SK-N-SH (cell line): ENCODE measurements around the gene BTD. TPM values are rescaled to one million over a fixed set of nuclear protein-coding genes. Genes with fewer than 3 reads are reported as not detected.

Experiments used
- CTCF ChIA-PET: fragments of 300-600, 350-600 bp; formaldehyde crosslinking; extraction: SDS; loops from one replicate; lab custom pipeline; 2021; lab: Yijun Ruan, JAX
- POLR2A ChIA-PET: fragments of 350-600 bp; sonication (Branson Sonifier 250); formaldehyde crosslinking; extraction: SDS; loops from one replicate; lab custom pipeline; 2020; ENCODE audit warnings: antibody characterized with exemption, inconsistent platforms; lab: Yijun Ruan, JAX
- DNase-seq: peaks from one replicate; pipeline ENCODE4 v3.0.0; 2012
- H2AFZ ChIP-seq: fragments of 200-600 bp; sonication (generic); 2 replicates; pipeline ENCODE4 v1.8.1; 2016; ENCODE audit warnings: antibody characterized with exemption, mild to moderate bottlenecking, low read depth
- H3F3A ChIP-seq: fragments of 200-600 bp; sonication (generic); replicated peaks from 2 replicates; pipeline ENCODE3; 2016; ENCODE audit warnings: antibody characterized with exemption, mild to moderate bottlenecking; ENCODE audit not compliant: insufficient read depth
- H3K27ac ChIP-seq, 2 experiments: fragments of 200-500 bp in 1 of 2; fragments of 200-600 bp in 1 of 2; sonication (Bioruptor generic) in 1 of 2; sonication (generic), shearing (Covaris generic) in 1 of 2; 2 replicates each; pipeline versions ENCODE4 v1.5.1 to v1.6.1; 2014 to 2016; ENCODE audit warnings: low read depth in 2 of 2, inconsistent platforms in 1 of 2, low read length in 1 of 2, mild to moderate bottlenecking in 1 of 2, mixed read lengths in 1 of 2
- H3K27me3 ChIP-seq: fragments of 200-600 bp; sonication (generic), shearing (Covaris generic); 2 replicates; pipeline ENCODE4 v1.6.1; 2016; ENCODE audit warnings: mixed run types; ENCODE audit not compliant: insufficient read depth
- H3K36me3 ChIP-seq, 2 experiments: fragments of 200-500 bp in 1 of 2; fragments of 200-600 bp in 1 of 2; sonication (Bioruptor generic) in 1 of 2; sonication (generic) in 1 of 2; replicated peaks in 1 of 2; 2 replicates each; pipeline versions ENCODE3 to v1.5.1; 2014 to 2016; ENCODE audit warnings: low read length in 1 of 2, mild to moderate bottlenecking in 1 of 2; ENCODE audit not compliant: insufficient read depth in 2 of 2, control insufficient read depth in 1 of 2
- H3K4me1 ChIP-seq, 2 experiments: fragments of 200-500 bp in 1 of 2; fragments of 200-600 bp in 1 of 2; sonication (Bioruptor generic) in 1 of 2; sonication (generic), shearing (Covaris generic) in 1 of 2; 2 replicates each; pipeline versions ENCODE4 v1.5.1 to v1.6.1; 2014 to 2016; ENCODE audit warnings: low read depth in 1 of 2, low read length in 1 of 2, mixed run types in 1 of 2; ENCODE audit not compliant: insufficient read depth in 2 of 2, control insufficient read depth in 1 of 2
- H3K4me2 ChIP-seq: fragments of 200-600 bp; sonication (generic), shearing (Covaris generic); 2 replicates; pipeline ENCODE4 v1.6.1; 2017; ENCODE audit warnings: mixed run types
- H3K4me3 ChIP-seq, 2 experiments: fragments of 200-500 bp in 1 of 2; fragments of 200-600 bp in 1 of 2; sonication (Bioruptor generic) in 1 of 2; sonication (generic), shearing (Covaris generic) in 1 of 2; 2 replicates each; pipeline versions ENCODE4 v1.5.1 to v1.8.1; 2014 to 2016; ENCODE audit warnings: low read depth in 2 of 2, inconsistent platforms in 1 of 2, low read length in 1 of 2, mild to moderate bottlenecking in 1 of 2, mixed read lengths in 1 of 2, moderate library complexity in 1 of 2
- H3K79me2 ChIP-seq: fragments of 200-600 bp; sonication (generic); 2 replicates; pipeline ENCODE4 v1.8.1; 2017; ENCODE audit warnings: mild to moderate bottlenecking; ENCODE audit not compliant: insufficient read depth
- H3K9ac ChIP-seq: fragments of 200-600 bp; sonication (generic); 2 replicates; pipeline ENCODE4 v1.6.1; 2017; ENCODE audit warnings: mixed run types
- H3K9me2 ChIP-seq: fragments of 200-600 bp; sonication (generic); 2 replicates; pipeline ENCODE4 v1.6.1; 2017; ENCODE audit warnings: mixed run types
- H3K9me3 ChIP-seq: fragments of 200-600 bp; sonication (generic); 2 replicates; pipeline ENCODE4 v1.6.1; 2017; ENCODE audit warnings: mixed run types, mild to moderate bottlenecking, moderate library complexity
- H4K20me1 ChIP-seq: fragments of 200-600 bp; sonication (generic); 2 replicates; pipeline ENCODE4 v1.6.1; 2017; ENCODE audit warnings: mild to moderate bottlenecking, mixed run types; ENCODE audit not compliant: insufficient read depth
- CHD2 ChIP-seq: fragments of 150-350 bp; IDR thresholded peaks from 2 replicates; pipeline ENCODE4 v1.6.1; 2018; ENCODE audit warnings: low read length; ENCODE audit not compliant: partially characterized antibody
- ELF1 ChIP-seq: IDR thresholded peaks from 2 replicates; pipeline ENCODE4 v1.4.0; 2012
- FOSL2 ChIP-seq: IDR thresholded peaks from 2 replicates; pipeline ENCODE4 v1.4.0; 2012; ENCODE audit warnings: low read depth, mild to moderate bottlenecking, moderate library complexity, borderline replicate concordance
- FOXJ3 ChIP-seq: sonication (generic); formaldehyde crosslinking; IDR thresholded peaks from 2 replicates; pipeline ENCODE4 v1.5.1; 2020; ENCODE audit warnings: mild to moderate bottlenecking, missing genetic modification reagents
- GABPA ChIP-seq: IDR thresholded peaks from 2 replicates; pipeline ENCODE4 v1.4.0; 2012; ENCODE audit warnings: low read depth, mild to moderate bottlenecking
- JUND ChIP-seq: IDR thresholded peaks from 2 replicates; pipeline ENCODE4 v1.4.0; 2012
- MEF2A ChIP-seq: IDR thresholded peaks from 2 replicates; pipeline ENCODE4 v1.4.0; 2012; ENCODE audit warnings: low read depth, borderline replicate concordance
- MXI1 ChIP-seq: IDR thresholded peaks from 2 replicates; pipeline ENCODE4 v1.6.1; 2012; ENCODE audit warnings: mild to moderate bottlenecking, low read depth, low read length, improper control_type of control experiment
- POLR2AphosphoS5 ChIP-seq: IDR thresholded peaks from 2 replicates; pipeline ENCODE4 v1.6.1; 2012; ENCODE audit warnings: low read depth, low read length
- RCOR1 ChIP-seq: fragments of 150-350 bp; IDR thresholded peaks from 2 replicates; pipeline ENCODE4 v1.6.1; 2017; ENCODE audit warnings: antibody characterized with exemption, low read length
- SIN3A ChIP-seq: IDR thresholded peaks from 2 replicates; pipeline ENCODE4 v1.6.1; 2012; ENCODE audit warnings: low read depth, mild to moderate bottlenecking, low read length, moderate library complexity, borderline replicate concordance
- TAF1 ChIP-seq: IDR thresholded peaks from 2 replicates; pipeline ENCODE4 v1.6.1; 2012; ENCODE audit warnings: low read depth, mild to moderate bottlenecking, low read length, moderate library complexity, borderline replicate concordance
- TCF12 ChIP-seq: IDR thresholded peaks from 2 replicates; pipeline ENCODE4 v1.4.0; 2012
- WGBS: methylation state at CpG from one replicate; pipeline ENCODE4 v1.1.6; 2017; ENCODE audit warnings: low lambda C conversion rate; 5-methylcytosine and 5-hydroxymethylcytosine counted together
- polyA plus RNA-seq, 3 experiments: library from polyadenylated mRNA; depleted of rRNA; stranded (reverse); fragments of >200 nt; gene quantifications; 2 replicates each; pipeline ENCODE4 v1.2.3, GENCODE V29; 2012
- TF ChIP-seq, protein P1 (sequence below): IDR thresholded peaks from 2 replicates; pipeline ENCODE4 v1.4.0; 2012; ENCODE audit warnings: low read depth, borderline replicate concordance
- TF ChIP-seq, protein P2 (sequence below): fragments of 200-600 bp; sonication (generic); IDR thresholded peaks from 2 replicates; pipeline ENCODE4 v1.6.1; 2017; ENCODE audit warnings: antibody characterized with exemption, mild to moderate bottlenecking, moderate library complexity

The BTD gene
- polyA plus RNA-seq, 1 of the 3 experiments (the other 2 are of a cell fraction) = 23.6 TPM

DNA sequence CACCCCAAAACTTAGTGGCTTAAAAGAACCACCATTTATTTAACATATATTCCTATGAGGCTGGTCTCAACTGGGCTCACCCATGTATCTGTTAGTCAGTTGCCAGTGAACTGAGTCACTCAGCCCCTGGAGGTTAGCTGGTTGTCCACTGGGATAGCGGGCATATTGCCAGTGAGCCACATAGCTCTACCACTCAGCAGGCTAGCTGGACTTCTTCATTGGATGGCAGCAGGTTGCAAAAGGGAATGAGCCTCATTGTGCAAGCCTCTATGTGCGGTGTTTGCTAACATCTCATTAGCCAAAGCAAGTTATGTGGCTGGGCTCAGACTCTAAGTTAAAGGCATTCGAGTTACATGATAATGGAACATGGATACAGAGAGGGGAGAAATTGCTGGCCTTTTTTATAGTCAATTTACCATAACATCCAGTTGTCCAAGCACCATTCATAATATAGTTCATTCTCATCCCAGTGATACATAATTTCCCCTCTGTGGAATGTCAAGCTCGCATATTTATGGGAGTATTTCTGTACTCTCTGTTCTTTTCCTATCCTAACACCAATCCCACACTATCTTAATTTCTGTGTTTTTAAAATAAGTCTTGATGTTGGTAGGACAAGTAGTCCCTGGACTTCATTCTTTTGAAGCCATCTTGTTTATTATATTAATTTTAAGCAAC lies 8.7 kb downstream of the BTD start:
- WGBS = 86% methylated on average over 4 of the region's 4 CpGs
- TF ChIP-seq RCOR1 (no peak), MEF2A (no peak), TAF1 (no peak), GABPA (no peak), TCF12 (peak; percentile 27; the same call in 1 of the 2 replicates), JUND (0 out of 2 replicates have a peak, but pooled peaks have one; percentile 15), FOSL2 (peak; percentile 47; the same call in 1 of the 2 replicates)
- Histone ChIP-seq H3K36me3 (no peaks in the 10 kb centered on the region), H3K79me2 (no peaks in the 10 kb centered on the region), H3K9ac (no peak overlapping the region), H3K27ac (no peak overlapping the region), H3F3A (peaks cover 11% of the 10 kb centered on the region), H3K4me1 (no peaks in the 10 kb centered on the region; a peak in 1 of 4 replicates), H3K9me3 (no peaks in the 10 kb centered on the region), H3K4me2 (no peak overlapping the region), H3K4me3 (no peak overlapping the region), H3K9me2 (no peaks in the 10 kb centered on the region), H4K20me1 (no peaks in the 10 kb centered on the region), H3K27me3 (no peaks in the 10 kb centered on the region), H2AFZ (no peak overlapping the region)
- POLR2A ChIA-PET = no interaction called here
- CTCF ChIA-PET = interaction anchor here (2.2 kb wide), 1 partner anchor 20 kb away, joined by 5 read pairs; no protein-coding TSS in a partner anchor
- DNase-seq = no peak

DNA sequence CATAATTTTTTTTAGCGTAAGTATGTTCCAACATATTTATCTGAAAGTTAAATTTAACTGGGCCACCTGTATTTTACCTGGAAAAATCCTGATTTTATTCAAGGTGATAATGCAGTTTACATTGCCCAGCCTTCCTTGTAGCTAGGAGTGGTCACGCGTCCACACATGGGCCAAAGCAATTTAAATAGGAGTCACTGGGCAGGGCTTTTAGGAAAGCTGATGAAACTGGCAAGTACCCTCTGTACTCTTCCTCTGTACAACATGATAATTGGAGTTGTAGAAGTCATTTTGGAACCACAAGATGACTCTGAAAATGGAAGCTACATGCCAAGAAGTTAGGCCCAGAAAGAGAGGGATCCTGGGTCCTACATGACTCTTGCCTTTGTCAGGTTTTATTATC lies 9.5 kb downstream of the BTD start:
- H3K27me3 ChIP-seq = no peaks in the 10 kb centered on the region
- 100% methylated on average over 3 of the region's 3 CpGs for WGBS
- no peak overlapping the region for H3K27ac ChIP-seq
- H3K4me3 ChIP-seq = no peak overlapping the region
- POLR2A ChIA-PET = no interaction called here
- no peaks in the 10 kb centered on the region for H4K20me1 ChIP-seq
- no peaks in the 10 kb centered on the region for H3K9me2 ChIP-seq
- CTCF ChIA-PET = interaction anchor here (2.2 kb wide), 1 partner anchor 20 kb away, joined by 5 read pairs; no protein-coding TSS in a partner anchor
- DNase-seq = no peak
- H3K9me3 ChIP-seq = no peaks in the 10 kb centered on the region
- H3K79me2 ChIP-seq = no peaks in the 10 kb centered on the region
- H3K4me1 ChIP-seq = no peaks in the 10 kb centered on the region; a peak in 1 of 4 replicates
- no peak overlapping the region for H3K9ac ChIP-seq
- TF ChIP-seq RCOR1 = no peak
- TF ChIP-seq FOXJ3 (CRISPR knock-in tag) = no peak
- no peak for TF ChIP-seq CHD2
- TF ChIP-seq, protein P1, sequence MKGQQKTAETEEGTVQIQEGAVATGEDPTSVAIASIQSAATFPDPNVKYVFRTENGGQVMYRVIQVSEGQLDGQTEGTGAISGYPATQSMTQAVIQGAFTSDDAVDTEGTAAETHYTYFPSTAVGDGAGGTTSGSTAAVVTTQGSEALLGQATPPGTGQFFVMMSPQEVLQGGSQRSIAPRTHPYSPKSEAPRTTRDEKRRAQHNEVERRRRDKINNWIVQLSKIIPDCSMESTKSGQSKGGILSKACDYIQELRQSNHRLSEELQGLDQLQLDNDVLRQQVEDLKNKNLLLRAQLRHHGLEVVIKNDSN = no peak
- TF ChIP-seq TAF1 = no peak
- TF ChIP-seq POLR2AphosphoS5 = no peak
- TF ChIP-seq ELF1 = no peak
- TF ChIP-seq MXI1 = no peak
- TF ChIP-seq TCF12 = no peak
- no peak for TF ChIP-seq SIN3A
- TF ChIP-seq, protein P2, sequence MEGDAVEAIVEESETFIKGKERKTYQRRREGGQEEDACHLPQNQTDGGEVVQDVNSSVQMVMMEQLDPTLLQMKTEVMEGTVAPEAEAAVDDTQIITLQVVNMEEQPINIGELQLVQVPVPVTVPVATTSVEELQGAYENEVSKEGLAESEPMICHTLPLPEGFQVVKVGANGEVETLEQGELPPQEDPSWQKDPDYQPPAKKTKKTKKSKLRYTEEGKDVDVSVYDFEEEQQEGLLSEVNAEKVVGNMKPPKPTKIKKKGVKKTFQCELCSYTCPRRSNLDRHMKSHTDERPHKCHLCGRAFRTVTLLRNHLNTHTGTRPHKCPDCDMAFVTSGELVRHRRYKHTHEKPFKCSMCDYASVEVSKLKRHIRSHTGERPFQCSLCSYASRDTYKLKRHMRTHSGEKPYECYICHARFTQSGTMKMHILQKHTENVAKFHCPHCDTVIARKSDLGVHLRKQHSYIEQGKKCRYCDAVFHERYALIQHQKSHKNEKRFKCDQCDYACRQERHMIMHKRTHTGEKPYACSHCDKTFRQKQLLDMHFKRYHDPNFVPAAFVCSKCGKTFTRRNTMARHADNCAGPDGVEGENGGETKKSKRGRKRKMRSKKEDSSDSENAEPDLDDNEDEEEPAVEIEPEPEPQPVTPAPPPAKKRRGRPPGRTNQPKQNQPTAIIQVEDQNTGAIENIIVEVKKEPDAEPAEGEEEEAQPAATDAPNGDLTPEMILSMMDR = no peak
- H3K4me2 ChIP-seq = no peak overlapping the region
- H2AFZ ChIP-seq = no peak overlapping the region
- H3F3A ChIP-seq = peaks cover 11% of the 10 kb centered on the region
- H3K36me3 ChIP-seq = no peaks in the 10 kb centered on the region
